CD4-positive, alpha-beta T cell treated with Interleukin-10 for 1 hour (primary cell): ENCODE data around the gene INO80B.
"Not testable (repeated sequence)": the region's sequence is repeated elsewhere in the genome, so short reads cannot be mapped to it uniquely, and the experiment has no call there.

ENCODE experiments used
- DNase-seq: peaks from one replicate; pipeline ENCODE4 v3.0.0-alpha.2; 2020

The INO80B gene

DNA sequence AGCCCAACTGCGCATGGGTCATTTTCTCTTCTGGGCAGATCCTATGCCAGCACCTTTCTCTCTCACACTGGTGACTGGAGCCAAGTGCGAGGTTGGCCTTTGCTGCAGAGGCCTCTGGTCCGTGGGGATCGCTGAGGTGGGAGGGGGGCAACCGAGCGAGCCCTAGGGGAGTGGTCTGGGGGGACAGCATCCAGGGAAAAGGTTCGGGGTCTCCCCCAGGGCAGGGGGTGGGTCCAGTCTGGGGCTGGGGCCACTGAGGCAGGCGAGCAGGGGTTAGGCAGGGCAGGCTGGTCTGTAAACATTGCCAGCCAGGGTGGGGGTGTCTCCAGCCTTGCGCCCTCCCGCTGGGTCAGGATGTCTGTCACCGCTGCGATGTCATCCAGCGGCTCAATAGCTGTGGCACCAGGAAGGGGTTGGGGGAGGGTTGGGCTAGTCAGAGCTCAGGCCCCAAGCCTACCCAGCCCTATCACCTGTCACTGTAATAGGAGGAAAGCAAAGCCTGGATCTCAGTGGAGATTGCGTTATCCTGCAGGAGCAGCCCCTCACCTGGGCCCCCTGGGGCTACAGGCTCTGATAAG, 28.6 kb upstream of the INO80B start:
- DNase-seq = no peak

DNA sequence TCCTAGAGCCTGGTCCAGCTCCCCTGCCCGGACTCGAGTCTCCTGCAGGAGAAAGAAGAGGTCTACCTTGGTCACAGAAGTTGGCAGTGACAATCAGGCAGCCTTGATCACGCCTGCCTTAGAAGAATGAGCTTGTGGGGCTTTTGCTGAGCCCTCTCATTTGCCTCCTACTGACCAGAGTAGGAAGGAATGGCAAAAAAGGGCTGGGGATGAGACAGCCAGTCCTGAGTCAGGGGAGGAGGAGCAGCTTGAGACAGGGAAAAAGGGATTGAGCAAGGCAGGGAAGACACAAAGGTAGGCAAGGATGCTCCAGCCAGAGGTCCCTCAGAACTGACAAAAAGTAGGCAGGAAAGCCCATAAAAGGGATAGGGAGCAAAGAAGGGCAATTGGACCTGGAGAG, 27.3 kb upstream of the INO80B start:
- no peak for DNase-seq

DNA sequence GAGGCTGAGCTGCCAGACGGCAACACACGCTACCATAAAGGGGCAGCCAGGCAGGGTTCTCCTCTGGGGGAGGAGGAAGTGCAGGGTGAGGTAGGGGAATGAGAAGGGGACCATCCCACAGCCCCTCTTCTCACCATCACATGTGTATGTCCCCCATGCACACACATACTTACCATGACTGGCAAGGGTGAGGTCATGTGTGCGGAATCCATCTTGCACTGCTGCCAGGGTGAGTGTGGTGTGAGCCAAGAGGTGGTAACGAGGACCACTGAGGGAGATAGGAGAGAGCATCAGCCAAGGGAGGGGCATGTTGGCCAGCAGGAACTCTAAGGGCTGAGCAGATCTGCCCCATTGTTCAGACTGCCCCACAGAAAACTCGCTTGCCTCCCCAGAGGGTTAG, 26.2 kb upstream of the INO80B start:
- DNase-seq = no peak

DNA sequence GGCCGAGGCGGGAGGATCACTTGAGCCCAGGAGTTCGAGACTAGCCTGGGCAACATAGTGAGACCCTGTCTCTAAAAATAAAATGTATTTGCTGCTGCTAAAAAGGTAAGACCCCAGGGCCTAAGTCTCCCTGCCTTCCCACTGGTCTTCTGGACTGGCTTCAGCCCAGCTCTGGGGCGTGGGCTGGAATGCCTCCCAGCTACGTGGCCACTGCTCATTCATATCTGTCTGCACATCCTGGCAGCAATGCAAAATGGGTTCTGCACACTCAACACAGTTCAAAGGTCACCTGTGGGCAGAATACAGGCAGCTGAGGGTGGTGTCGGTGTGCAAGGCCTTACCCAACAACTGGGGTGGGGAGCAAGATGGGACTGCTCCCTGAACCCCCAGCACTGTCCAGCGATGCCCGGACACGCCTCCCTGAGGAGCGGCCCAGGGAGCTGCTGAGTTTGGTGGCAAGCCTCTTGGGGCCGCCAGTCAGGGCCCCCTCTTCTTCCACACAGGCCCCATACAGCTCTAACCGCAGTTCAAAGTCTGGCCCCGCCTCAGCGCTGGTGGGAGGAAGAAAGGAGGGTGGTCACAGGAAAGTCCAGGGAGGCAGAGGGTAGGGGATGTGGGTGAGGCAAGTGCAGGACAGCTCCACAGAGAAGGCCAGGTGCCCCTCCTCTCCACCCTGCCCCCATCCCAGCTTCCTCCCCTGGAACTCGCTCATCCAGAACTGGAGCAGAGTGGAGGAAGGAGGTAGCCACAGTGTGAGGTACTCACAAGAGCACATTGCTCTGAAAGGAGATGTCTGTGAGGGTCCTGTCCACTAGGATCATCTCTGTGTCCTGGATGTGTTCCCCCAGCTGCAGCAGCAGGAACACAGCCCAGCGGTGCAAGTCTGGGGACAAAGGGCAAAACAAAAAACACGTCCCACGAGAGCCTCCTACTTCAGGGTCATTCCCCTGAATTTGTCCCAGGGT, 25.1 kb upstream of the INO80B start:
- DNase-seq = no peak

DNA sequence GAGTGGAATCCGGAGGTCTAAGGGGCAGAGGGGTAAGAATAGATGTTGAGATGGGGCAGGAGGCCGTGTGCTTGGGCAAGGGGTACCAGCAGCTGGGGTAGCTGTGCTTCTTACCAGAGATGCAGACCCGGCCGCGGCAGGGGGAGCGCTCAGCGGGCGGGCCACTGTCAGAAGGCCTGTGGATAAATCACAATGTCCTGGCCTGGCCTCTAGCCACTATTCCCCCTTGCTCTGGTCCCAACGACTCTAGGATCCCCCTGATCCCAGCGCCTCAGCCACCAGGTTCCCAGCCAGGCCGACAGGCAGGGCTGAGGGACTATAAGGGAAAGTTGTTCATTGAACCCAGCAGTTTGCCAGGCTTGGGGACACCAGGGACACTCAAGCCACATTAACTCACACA, 24.4 kb upstream of the INO80B start:
- DNase-seq = no peak

DNA sequence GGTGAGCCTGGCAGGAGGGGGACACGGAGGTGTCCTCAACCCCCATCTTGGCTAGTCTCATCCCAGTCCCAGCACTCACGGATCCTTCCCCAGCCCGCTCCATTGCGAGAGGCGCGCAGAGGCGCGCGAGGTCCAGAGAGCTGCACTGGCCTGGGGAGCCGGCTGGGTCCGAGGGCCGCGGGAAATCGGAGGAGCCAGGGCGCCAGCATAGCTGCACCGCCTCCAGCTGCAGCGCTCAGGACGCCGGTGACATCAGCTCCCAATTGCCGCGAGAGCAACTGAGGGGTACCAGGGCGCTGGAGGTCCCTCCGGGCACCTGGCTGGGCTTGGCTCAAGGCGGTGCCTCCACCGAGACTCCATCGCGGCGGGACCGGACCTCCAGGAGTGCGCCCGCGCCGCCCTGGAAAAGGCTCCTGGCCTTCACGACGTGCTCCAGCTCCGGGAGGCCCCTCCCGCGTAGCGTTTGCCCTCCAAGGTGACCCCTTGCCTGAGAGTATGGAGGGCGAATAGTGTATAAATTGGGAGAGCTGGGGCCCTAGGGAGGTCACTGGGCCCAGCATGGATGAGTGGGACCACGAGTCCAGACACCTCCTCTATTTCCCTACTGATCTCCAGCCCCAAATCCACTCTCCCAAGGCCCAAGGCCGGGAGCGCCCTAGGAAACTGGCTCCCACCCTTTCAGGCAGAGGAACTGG, 18.6 kb upstream of the INO80B start:
- DNase-seq = no peak

DNA sequence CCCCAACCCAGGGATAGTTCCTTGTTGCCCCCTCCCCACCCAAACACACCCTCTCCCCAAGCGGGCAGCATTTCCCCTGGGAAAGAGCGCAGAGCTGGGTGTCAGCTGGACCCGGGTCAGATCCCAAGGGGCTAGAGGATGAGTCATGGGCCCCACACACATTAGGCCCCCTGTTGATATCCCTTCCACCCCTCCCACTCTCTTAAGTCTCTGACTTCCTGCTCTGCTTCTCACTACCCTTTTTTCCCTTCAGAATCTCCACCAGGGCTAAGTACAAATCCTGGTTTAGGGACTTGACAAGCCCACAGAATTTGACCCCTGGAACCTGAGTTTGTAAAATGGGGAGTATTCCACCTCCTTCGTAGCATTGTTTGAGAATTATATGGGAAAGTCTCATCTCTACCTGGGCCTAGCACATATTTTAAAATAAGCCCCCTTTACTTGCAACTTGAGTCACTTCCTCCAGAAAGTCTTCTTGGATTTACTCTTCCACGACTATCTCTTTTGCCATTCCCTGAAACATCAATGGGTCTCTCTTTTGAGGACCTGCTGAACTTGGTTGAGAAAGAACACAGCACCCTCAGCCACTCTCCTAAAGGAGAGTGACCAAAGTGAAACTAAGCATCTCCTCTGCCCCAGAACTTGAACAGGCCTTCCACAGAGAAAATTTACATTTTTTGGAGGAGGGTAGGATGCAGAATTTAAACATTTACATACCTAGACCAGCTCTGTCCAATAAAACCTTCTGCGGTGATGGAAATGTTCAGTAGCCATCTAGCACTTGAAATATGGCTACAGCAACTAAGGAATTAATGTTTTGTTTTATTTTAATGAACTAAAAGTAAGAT, 17.8 kb upstream of the INO80B start:
- DNase-seq = no peak

DNA sequence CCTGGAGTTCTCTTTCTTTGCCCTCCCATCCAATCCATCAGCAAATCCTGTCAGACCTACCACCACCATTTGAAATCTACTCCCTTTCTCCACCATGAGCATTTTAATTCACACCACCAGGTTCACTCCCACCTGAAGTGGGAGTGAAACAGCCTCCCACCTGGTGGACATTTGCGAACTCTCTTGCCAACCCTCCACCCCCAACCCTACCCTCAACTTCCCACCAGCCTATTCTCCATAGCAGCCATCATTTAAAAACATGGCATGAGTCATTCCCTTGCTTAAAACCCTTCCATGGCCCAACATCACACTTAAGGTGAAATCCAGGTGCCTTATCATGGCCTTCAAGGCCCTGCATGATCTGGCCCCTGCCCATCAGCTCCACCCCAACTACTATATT, 16.6 kb upstream of the INO80B start:
- DNase-seq = no peak

DNA sequence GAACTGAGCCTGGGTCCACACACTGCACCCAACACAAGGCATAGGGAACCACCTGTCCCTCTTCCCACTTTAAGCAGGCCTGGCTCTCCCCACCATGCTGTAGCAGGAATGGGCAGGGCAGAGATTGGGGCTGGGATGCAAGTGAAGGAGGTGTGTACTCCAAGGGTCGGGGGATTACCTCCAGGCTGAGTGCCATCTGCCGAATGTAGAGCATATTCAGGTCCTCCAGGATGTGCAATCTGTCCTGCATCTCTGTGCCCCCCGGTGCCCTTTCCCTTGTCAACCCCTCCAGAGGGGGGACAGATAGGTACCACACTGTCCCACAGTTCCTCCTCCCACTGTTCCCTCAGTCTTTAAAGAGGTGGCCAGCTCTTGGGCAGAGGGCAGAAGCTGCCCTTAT, 15.5 kb upstream of the INO80B start:
- DNase-seq = no peak

DNA sequence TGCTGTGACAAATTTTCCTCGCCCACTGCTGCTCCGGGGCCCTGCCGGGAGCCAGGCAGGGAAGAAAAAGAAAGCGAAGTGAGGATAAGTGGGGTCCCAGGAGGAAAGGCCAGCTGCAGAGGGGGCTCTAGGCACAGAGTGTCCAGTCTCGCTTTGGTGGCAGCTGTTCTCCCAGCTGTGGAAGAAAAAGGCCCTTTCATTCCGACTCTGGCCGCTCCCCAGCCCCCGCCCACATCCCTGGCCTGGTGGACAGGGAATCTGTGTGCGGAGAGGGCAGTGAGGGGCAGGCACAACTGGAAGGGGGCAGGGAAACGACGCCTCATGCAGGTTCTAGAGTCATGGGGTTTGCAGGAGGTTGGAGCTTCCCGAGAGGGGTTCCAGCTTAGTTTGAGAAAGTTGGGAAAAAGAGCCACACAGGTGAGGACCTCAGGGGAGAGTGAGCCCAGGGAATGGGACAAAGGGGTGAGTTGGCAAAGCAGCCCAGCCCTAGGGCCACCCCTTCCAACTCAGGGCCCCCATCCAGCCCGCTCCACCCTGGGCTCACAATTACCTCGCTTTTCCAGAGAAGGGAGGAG, 15.0 kb upstream of the INO80B start:
- DNase-seq = no peak

DNA sequence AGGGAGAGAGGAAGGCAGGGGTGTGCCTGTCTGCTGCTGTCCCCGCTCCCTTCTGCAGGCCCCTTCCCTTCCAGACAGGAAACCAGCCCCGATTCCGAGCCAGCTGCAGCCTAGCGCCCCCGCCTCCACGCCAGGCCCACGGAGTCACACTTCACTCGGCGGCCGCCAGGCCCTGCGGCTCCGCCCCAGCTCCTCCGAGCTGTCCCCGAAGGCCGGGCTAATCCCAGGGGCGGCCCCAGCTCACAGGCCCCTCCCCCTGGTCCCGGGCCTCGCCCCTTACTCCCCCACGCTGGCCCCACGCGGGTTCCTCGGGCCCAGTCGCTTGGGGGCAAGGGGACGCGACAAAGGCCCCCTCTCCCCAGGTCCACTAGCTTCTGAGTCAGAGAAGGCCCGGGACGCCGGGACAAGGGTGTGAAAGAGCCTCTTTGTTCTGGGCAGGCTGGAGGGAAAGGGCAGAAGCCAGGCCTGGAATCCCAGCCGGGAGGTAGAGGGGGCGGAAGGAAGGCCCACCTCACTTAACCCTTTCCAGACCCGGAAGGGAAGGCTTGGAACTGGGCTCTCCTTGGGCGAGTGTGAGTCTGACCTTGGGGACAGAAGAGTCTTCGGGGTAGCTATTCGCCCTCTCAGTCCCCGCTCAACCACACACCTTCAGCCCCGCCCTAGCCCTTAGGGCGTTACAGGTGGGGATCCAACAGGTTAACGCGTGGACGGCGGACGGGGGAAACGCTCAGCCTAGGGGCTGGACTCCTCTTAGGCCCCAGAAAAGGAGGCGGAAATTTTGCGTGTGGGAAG, 14.3 kb upstream of the INO80B start:
- DNase-seq = peak; percentile 47

DNA sequence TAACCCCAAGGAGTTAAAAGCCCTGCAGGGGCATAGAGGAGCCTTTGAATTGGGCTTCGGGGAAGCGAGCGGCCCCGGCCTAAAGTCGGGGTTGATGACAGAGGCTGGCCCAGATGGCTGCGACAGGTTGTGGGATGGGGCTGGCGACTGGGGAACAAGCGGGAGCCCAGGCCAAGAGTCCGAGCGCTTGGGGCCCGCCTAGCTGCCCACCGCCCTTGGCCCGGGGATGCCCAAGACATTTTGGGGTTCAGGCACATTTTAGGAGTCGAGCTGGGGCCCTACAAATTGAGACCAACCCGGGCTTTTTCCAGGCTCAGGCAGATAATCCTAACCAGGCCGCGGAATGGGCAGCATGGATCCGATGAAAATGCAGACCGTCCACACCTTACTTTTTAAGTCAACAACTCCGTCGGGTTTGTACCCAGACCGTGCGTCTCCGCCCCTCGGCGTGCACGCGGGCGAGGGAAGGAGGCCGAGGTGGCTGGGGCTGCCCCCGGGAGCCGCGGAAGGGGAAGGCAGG, 13.7 kb upstream of the INO80B start:
- DNase-seq = no peak

DNA sequence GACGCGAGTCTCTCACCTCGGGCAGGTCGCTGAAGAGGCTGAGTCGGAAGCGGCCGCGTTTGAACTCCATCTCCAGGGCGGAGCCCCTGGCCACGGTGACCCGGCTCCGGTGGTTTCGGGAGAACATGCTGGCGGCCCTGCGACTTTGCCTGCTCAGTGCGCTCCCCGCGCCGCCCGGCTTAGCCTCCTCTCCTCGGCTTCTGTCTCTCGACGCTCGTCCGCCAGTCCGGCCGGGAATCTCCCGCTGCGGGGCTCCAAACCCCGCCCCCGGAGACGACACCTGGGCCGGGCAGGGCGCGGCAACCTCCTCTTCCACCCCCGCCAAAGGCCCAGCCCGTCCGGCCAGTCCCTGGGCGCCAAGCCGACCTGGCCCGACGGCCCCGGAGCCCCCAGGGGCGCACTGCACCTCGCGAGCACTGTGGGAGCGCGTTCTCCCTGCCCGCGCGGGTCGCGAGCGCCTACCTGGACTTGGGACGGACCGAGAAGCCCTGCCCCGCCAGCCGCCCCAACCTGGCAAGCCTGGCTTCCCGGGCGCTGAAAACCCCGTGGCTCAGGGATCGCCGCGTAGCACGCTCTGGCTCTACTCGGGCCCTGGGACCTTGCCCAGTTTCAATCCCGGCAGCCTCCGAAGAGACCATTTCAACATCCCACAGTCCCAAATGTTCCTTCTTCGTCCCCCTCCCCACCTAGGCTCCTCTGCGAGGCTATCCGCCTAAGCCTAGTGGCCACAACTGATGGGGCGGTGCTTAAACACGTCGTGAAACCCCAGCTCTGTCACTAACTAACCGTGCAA, 13.0 kb upstream of the INO80B start, which contains the start of gene RTKN:
Gene RTKN (minus strand): TSS at position 248 of the 793 bp plus-strand sequence. CDS start 121 bp downstream, at position 127.
- peak; percentile 46 for DNase-seq

DNA sequence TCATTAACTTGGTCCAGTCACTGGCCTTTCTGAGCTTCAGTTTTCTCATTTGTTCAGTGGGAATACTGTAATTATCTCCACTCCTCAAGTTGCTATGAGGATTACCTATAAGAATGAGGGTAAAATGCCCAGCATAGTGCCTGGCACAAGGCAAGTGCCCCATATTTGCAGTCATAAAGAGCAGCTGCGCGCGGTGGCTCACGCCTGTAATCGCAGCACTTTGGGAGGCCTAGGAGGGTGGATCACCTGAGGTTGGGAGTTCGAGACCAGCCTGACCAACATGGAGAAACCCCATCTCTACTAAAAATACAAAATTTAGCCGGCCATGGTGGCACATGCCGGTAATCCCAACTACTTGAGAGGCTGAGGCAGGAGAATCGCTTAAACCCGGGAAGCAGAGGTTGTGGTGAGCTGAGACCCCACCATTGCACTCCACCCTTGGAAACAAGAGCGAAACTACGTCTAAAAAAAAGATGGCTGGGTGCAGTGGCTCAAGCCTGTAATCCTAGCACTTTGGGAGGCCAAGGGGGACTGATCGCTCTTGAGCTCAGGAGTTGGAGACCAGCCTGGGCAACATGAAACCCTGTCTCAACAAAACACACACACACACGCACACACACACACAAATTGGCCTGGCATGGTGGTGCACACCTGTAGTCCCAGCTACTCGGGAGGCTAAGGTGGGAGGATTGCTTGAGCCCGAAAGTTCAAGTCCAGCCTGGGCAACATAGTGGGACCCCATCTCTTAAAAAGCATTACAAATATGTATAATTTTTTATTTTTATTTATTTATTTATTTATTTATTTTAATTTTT, 12.2 kb upstream of the INO80B start:
- DNase-seq = not testable (repeated sequence)

DNA sequence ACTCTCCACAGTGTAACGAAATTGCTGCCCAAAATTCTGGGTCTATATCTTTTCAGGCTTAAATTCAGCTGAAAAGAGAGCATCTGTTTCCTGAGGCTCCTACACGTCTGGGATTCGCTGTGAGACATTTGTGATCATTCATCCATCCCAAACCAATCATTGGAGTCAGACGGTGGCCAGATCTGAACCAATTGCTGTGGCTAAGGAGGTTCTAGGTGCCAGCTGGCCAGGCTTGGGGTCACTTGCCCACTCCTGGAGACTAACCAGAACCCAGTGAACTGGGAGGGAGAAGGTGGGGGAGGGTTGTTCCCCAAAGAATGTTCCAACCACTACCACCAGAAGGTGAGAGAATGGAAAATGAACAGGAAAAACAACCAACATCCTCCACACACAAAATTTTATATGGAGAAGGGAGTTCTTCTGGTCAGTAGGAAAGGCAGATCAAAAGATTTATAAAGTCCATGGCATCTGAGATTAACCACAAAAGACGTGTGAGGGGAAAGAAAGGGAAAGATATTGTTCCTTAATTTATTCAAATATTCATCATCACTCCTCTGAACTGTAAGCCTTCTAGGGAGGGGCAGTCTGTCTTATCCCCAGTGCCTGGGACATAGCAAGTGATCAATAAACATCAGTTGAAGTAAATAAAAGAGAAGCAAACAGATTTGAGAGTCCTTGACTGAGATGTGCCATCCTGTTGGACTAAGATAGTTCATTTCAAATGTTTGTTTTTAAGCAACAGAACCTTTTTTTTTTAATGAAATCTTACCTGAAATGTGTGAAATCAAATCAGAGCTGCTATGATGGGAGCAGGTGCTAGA, 10.2 kb upstream of the INO80B start:
- no peak for DNase-seq

DNA sequence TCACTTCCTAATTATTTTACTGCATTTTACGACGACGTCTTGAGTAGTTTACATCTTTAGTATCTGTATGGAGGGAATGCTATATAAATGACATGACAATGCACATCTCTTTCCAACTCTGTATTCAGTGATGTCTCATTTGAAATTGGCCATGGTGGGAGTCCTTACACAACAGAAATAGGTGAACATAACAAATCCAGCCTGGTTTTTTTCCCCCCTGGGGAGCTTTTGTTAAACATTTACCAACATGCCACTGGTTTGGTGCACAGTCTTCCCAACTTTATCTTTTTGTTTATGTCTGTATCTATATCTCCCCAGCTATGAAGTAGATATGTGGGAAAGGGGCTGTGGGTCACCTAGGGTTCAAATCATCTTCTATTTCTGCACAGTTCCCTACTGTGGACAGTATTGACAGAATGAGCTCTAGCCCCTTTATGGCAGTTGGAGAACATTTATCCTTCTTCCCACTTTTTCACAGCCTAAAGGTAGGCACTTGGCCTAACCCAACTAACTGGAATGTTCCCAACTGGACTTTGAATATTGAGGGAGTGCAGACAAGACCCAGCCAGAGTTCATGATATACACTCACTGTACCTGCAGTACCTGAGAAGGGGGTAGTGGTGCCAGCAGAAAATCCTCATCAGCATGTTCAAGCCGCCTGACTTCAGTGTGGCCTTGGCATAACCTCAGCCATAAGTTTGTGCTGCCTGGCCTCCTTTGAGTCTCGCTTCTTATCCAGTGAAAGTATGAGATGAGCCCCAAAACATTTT, 7.5 kb upstream of the INO80B start:
- DNase-seq = no peak

DNA sequence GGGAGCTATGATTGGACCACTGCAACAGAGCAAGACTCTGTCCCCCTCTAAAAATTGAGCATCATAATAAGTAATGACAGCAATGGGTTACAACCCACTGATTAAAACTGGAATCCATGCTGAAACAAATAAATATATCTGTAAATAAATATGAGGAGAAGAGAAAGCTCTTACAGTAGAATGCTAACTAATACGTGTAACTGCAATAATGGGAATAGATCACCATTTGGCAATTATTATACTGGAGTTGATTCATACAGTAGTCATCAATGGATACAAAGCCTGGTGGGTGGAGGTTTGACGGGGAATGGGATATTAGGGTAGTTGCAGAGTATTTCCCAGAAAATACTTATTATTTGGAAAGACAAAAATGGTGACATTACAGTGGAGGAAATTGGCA, 6.1 kb upstream of the INO80B start:
- no peak for DNase-seq
